ENCODE results near the gene CHN2. TPM values are rescaled to one million over a fixed set of nuclear protein-coding genes. Genes with fewer than 3 reads are reported as not detected.

Gene CHN2
- total RNA-seq, 6 experiments from 2014 or later, result not detected

DNA sequence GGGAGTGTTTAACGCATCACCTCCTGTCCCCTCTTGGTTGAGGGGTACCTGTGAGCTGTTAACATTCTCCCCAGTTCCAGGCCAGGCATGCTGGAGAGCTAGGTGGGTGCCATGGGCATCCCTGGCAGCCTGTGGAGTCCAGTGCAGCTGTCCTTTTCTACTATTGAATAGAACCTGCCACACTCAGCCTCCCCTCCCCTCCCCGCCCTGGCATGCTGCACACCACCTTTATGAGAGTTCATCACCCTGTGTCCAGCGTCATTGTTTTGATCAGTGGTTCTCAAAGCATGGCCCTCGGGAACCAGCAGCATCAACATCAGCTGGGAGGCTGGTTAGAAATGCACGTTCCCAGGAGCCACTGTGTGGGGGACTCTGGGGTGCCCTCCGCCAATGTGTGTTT is 211.8 kb downstream of the CHN2 start:
- Mint-ChIP-seq H3K36me3 (ENCODE audit: low read depth) (no peaks in the 10 kb centered on the region), H3K4me3 (no peak overlapping the region), H3K27ac (no peak overlapping the region), H3K9me3 (no peaks in the 10 kb centered on the region), H3K4me1 (ENCODE audit: low read depth) (0 out of 2 replicates have a peak, but pooled peaks cover 6% of the 10 kb centered on the region), H3K27me3 (ENCODE audit: insufficient read depth) (peaks cover 8% of the 10 kb centered on the region)
- TF ChIP-seq, protein P1, sequence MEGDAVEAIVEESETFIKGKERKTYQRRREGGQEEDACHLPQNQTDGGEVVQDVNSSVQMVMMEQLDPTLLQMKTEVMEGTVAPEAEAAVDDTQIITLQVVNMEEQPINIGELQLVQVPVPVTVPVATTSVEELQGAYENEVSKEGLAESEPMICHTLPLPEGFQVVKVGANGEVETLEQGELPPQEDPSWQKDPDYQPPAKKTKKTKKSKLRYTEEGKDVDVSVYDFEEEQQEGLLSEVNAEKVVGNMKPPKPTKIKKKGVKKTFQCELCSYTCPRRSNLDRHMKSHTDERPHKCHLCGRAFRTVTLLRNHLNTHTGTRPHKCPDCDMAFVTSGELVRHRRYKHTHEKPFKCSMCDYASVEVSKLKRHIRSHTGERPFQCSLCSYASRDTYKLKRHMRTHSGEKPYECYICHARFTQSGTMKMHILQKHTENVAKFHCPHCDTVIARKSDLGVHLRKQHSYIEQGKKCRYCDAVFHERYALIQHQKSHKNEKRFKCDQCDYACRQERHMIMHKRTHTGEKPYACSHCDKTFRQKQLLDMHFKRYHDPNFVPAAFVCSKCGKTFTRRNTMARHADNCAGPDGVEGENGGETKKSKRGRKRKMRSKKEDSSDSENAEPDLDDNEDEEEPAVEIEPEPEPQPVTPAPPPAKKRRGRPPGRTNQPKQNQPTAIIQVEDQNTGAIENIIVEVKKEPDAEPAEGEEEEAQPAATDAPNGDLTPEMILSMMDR (IDR thresholded peaks at IDR 0.05), result no peak
- DNase-seq, result no peak

DNA sequence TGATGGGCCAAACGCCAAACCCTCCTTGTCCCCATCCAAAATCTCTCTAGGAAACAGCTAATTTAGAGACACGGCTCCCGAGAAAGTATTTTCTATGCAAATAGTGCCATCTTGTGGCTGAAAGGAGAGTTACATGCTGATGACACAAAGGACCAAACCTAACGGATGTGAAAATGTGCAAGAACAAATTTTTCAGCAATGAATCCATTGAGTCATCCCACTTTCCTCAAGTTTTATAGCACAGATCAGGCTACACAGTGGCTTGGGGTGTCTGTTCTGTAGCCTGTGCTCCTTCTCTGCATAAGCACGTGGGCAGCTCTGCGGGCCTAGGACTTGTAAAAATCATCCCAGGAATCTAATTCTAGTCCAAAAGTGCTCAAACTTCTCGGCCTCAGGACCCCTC is 214.3 kb downstream of the CHN2 start:
- no peak overlapping the region for H3K4me3 Mint-ChIP-seq
- TF ChIP-seq, protein P1 (IDR thresholded peaks at IDR 0.05), result peak; percentile 95
- H3K36me3 Mint-ChIP-seq (ENCODE audit: low read depth), result no peaks in the 10 kb centered on the region
- no peaks in the 10 kb centered on the region for H3K9me3 Mint-ChIP-seq
- peaks cover 13% of the 10 kb centered on the region for H3K27me3 Mint-ChIP-seq (ENCODE audit: insufficient read depth)
- no peak overlapping the region for H3K27ac Mint-ChIP-seq
- H3K4me1 Mint-ChIP-seq (ENCODE audit: low read depth), result peaks cover 15% of the 10 kb centered on the region; the same call in 1 of the 2 replicates
- peak; percentile 82 for DNase-seq

DNA sequence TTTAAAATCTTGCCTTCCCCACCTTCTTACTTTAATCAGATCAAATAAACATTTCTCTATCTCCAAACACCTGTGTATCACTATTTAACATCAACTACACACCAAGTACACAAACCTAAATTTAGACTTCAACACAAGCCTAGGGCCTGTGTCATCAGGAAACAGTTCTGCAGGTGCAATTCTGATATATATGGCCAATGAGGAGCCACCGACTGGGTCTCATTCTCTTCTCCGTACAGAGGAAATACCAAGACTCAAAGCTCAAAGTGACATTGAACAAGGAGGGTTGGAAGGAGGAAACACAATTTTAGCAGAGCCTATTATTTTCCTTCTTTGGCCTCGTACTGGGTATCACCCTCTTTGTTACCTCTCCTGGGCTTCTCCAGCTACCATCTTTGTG is 216.4 kb downstream of the CHN2 start:
- H3K36me3 Mint-ChIP-seq (ENCODE audit: low read depth), result no peaks in the 10 kb centered on the region
- peaks cover 18% of the 10 kb centered on the region; the same call in 1 of the 2 replicates for H3K4me1 Mint-ChIP-seq (ENCODE audit: low read depth)
- peaks cover 21% of the 10 kb centered on the region for H3K27me3 Mint-ChIP-seq (ENCODE audit: insufficient read depth)
- no peak overlapping the region for H3K4me3 Mint-ChIP-seq
- TF ChIP-seq, protein P1 (IDR thresholded peaks at IDR 0.05), result no peak
- H3K27ac Mint-ChIP-seq, result no peak overlapping the region
- no peak for DNase-seq
- H3K9me3 Mint-ChIP-seq, result no peaks in the 10 kb centered on the region

DNA sequence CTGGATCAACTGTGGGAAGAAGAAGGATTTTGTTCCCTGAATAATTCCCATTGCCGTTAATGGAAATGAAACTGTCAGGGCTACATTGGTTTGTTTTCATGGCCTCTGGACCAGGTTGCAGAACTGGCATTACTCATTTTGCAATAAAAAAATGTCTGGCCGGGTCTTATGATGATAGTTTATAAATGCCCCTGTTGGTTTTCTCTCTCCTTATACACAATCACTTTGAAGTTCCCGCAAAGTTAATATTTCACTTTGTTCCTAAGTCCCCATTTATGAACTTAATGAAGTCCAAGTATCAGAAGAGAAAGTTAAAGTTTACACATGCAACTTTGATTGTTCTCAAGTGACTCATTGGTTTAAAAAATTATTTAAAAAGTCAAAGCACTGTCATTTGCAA is 218.3 kb downstream of the CHN2 start:
- TF ChIP-seq, protein P1 (IDR thresholded peaks at IDR 0.05), result no peak
- Mint-ChIP-seq H3K27me3 (ENCODE audit: insufficient read depth) (peaks cover 25% of the 10 kb centered on the region; the same call in 1 of the 2 replicates), H3K4me1 (ENCODE audit: low read depth) (peaks cover 18% of the 10 kb centered on the region; the same call in 1 of the 2 replicates), H3K9me3 (no peaks in the 10 kb centered on the region), H3K27ac (no peak overlapping the region), H3K4me3 (no peak overlapping the region), H3K36me3 (ENCODE audit: low read depth) (no peaks in the 10 kb centered on the region)
- DNase-seq, result no peak

DNA sequence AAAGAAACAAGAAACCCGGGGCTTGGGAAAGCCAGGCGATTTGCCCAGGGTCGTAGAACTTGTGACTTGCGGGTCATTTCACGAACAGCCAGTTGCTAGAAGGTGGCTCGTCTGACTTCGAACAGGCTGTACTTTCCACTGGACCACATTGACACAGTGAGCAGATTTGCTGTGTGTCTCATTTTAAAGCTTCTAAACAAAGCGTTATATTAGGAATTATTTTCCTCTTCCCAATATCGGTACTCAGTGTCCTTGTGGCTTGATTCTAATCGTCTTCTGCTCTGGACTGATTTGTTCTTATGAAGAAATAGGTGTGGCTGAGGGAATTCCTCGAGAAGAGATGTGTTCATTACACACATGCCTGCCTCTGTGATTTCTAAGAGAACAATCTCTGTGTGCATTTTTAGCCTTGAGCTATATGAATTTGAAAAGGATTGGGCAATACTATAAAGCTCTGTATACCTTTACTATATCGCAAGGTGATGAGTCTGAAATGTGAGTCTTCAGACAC is 219.1 kb downstream of the CHN2 start:
- H3K4me3 Mint-ChIP-seq, result no peak overlapping the region; the same call in 1 of the 2 replicates
- peaks cover 16% of the 10 kb centered on the region; the same call in 1 of the 2 replicates for H3K4me1 Mint-ChIP-seq (ENCODE audit: low read depth)
- no peak overlapping the region for H3K27ac Mint-ChIP-seq
- H3K27me3 Mint-ChIP-seq (ENCODE audit: insufficient read depth), result peaks cover 23% of the 10 kb centered on the region
- H3K36me3 Mint-ChIP-seq (ENCODE audit: low read depth), result no peaks in the 10 kb centered on the region
- TF ChIP-seq, protein P1 (IDR thresholded peaks at IDR 0.05), result no peak
- H3K9me3 Mint-ChIP-seq, result no peaks in the 10 kb centered on the region
- no peak for DNase-seq

Data from HFFc6 (cell line).